Gastrocnemius medialis (tissue), 4 donors: ENCODE data around the gene TDRD3. TPM values are rescaled to one million over a fixed set of nuclear protein-coding genes. Genes with fewer than 3 reads are reported as not detected.

Experiments used
- ATAC-seq, 2 donors: fragments of 150-250 bp; one replicate each; pipeline ENCODE4 v1.9.1; 2016
- DNase-seq, 2 donors: peaks; one replicate each; pipeline ENCODE4 v3.0.0-alpha.2; 2019
- H3K27ac ChIP-seq, 4 donors: fragments of 200-600 bp; sonication (generic); 1 replicate in 1 of 4; 2 replicates in 3 of 4; pipeline ENCODE4 v1.5.1; 2016 to 2018; ENCODE audit warnings: mild to moderate bottlenecking in 2 of 4, moderate library complexity in 1 of 4
- H3K27me3 ChIP-seq, 3 donors: fragments of 200-600 bp; sonication (generic) in 2 of 3; 1 replicate in 1 of 3; 2 replicates in 2 of 3; pipeline versions ENCODE4 v1.5.1 to v1.6.0; 2016 to 2019; ENCODE audit warnings: mild to moderate bottlenecking in 1 of 3, moderate library complexity in 1 of 3
- H3K36me3 ChIP-seq, 2 donors: fragments of 200-600 bp; sonication (generic) in 1 of 2; one replicate each; pipeline ENCODE4 v1.5.1; 2017 to 2018
- H3K4me1 ChIP-seq, 2 donors: fragments of 200-600 bp; sonication (generic) in 1 of 2; one replicate each; pipeline ENCODE4 v1.5.1; 2016 to 2017; ENCODE audit warnings: mild to moderate bottlenecking in 2 of 2
- H3K4me3 ChIP-seq, 4 donors: fragments of 200-600 bp; sonication (generic) in 3 of 4; 1 replicate in 1 of 4; 2 replicates in 3 of 4; pipeline ENCODE4 v1.5.1; 2016 to 2019; ENCODE audit warnings: mild to moderate bottlenecking in 2 of 4
- H3K9me3 ChIP-seq, 3 donors: fragments of 200-600 bp; sonication (generic) in 2 of 3; 1 replicate in 1 of 3; 2 replicates in 2 of 3; pipeline ENCODE4 v1.5.1; 2016 to 2019
- CTCF ChIP-seq, 5 experiments: fragments of 450-650 bp in 3 of 5; fragments of 200-600 bp in 2 of 5; sonication (generic) in 2 of 5; IDR thresholded peaks in 4 of 5; conservative IDR thresholded peaks in 1 of 5; 1 replicate in 4 of 5; 2 replicates in 1 of 5; pipeline ENCODE4 v1.5.1; 2016 to 2019; ENCODE audit warnings: antibody characterized with exemption in 5 of 5, mild to moderate bottlenecking in 3 of 5, moderate library complexity in 3 of 5
- POLR2A ChIP-seq, 2 donors: fragments of 450-650 bp; IDR thresholded peaks; one replicate each; pipeline ENCODE4 v1.6.1; 2017; ENCODE audit warnings: antibody characterized with exemption in 2 of 2, mild to moderate bottlenecking in 2 of 2, moderate library complexity in 2 of 2
- in situ Hi-C, 4 donors: fragments of 200-750 bp; cut with MboI; loops; one replicate each; pipeline versions ENCODE4 v1.15.0 to v1.8.0; 2017; ENCODE audit warnings: low sequenced_read_pairs in 4 of 4
- intact Hi-C: fragments of 100-400 bp; cut with DNase I; formaldehyde crosslinking; loops from one replicate; pipeline ENCODE4 v1.15.1; 2023; ENCODE audit warnings: low total_unique reads
- total RNA-seq, 4 donors: library from RNA; depleted of rRNA; stranded (reverse); fragments of >200 nt; gene quantifications; one replicate each; pipeline versions ENCODE4 v1.1.0 to v1.2.3, GENCODE V29; 2016

The TDRD3 gene
- total RNA-seq, 4 donors from 2014 or later: 13.1 to 37.8 (median 17.7) TPM

GRCh38 chr13:60425332-60425731 lies 28.3 kb downstream of the TDRD3 start:
- intact Hi-C loops (no loop called here), in situ Hi-C loops (loop anchor here in 2 of 4 donors (10.0 to 25.0 kb wide), 3 partner anchors 263 to 1031 kb away; partner anchors contain the start of gene DIAPH3 (in 1 of the 2))
- DNase-seq: no peak
- Histone ChIP-seq H3K9me3 (no peaks in the 10 kb centered on the region), H3K4me3 (no peak overlapping the region), H3K27me3 (no peaks in the 10 kb centered on the region), H3K27ac (no peak overlapping the region), H3K36me3 (no peaks in the 10 kb centered on the region), H3K4me1 (peaks cover 6 to 26% of the 10 kb centered on the region in 2 donors)
- ATAC-seq: no peak
- TF ChIP-seq CTCF (IDR thresholded peaks at IDR 0.05 in 4 of 5, conservative IDR thresholded peaks at IDR 0.05 in 1 of 5) (no peak), POLR2A (IDR thresholded peaks at IDR 0.05) (no peak)

- no peaks in the 10 kb centered on the region for H3K36me3 ChIP-seq
- in situ Hi-C loops: loop anchor here in 2 of 4 donors (10.0 to 25.0 kb wide), 3 partner anchors 264 to 1031 kb away; partner anchors contain the start of gene DIAPH3 (in 1 of the 2)
- H3K9me3 ChIP-seq: no peaks in the 10 kb centered on the region
- no peak overlapping the region for H3K4me3 ChIP-seq
- no peaks in the 10 kb centered on the region for H3K27me3 ChIP-seq
- peaks cover 6 to 26% of the 10 kb centered on the region in 2 donors for H3K4me1 ChIP-seq
- no peak for DNase-seq
- ATAC-seq: no peak
- no peak overlapping the region for H3K27ac ChIP-seq
- intact Hi-C loops: no loop called here
- no peak for TF ChIP-seq POLR2A (IDR thresholded peaks at IDR 0.05)
- TF ChIP-seq CTCF (IDR thresholded peaks at IDR 0.05 in 4 of 5, conservative IDR thresholded peaks at IDR 0.05 in 1 of 5): no peak
Observed at GRCh38 chr13:60426075-60426474, 29.1 kb downstream of the TDRD3 start.

GRCh38 chr13:60427285-60427684 lies 30.3 kb downstream of the TDRD3 start:
- in situ Hi-C loops (loop anchor here in 2 of 4 donors (10.0 to 25.0 kb wide), 3 partner anchors 265 to 1032 kb away; partner anchors contain the start of gene DIAPH3 (in 1 of the 2)), intact Hi-C loops (no loop called here)
- no peak for TF ChIP-seq POLR2A (IDR thresholded peaks at IDR 0.05)
- no peak for TF ChIP-seq CTCF (IDR thresholded peaks at IDR 0.05 in 4 of 5, conservative IDR thresholded peaks at IDR 0.05 in 1 of 5)
- no peak for ATAC-seq
- DNase-seq: no peak
- Histone ChIP-seq H3K4me1 (peaks cover 6 to 18% of the 10 kb centered on the region in 2 donors), H3K9me3 (no peaks in the 10 kb centered on the region), H3K27me3 (no peaks in the 10 kb centered on the region), H3K27ac (no peak overlapping the region), H3K4me3 (no peak overlapping the region), H3K36me3 (no peaks in the 10 kb centered on the region)

- ATAC-seq (peak; percentile 87), DNase-seq (no peak)
- no peak for TF ChIP-seq POLR2A (IDR thresholded peaks at IDR 0.05)
- TF ChIP-seq CTCF (IDR thresholded peaks at IDR 0.05 in 4 of 5, conservative IDR thresholded peaks at IDR 0.05 in 1 of 5): peak; percentile 71 to 98 (median 91)
- intact Hi-C loops: loop anchor here (5.0 kb wide), 2 partner anchors 34 to 1039 kb away; partner anchors contain the start of gene TDRD3
- H3K4me3 ChIP-seq: no peak overlapping the region
- H3K9me3 ChIP-seq: no peaks in the 10 kb centered on the region
- in situ Hi-C loops: loop anchor here in 2 of 4 donors (25.0 kb wide), 2 partner anchors 269 to 744 kb away; partner anchors contain the start of gene DIAPH3 (in 1 of the 2)
- no peaks in the 10 kb centered on the region for H3K27me3 ChIP-seq
- no peaks in the 10 kb centered on the region for H3K36me3 ChIP-seq
- no peak overlapping the region for H3K27ac ChIP-seq
- H3K4me1 ChIP-seq: peaks cover 0 to 4% of the 10 kb centered on the region in 2 donors
Observed at GRCh38 chr13:60431108-60431700, 34.2 kb downstream of the TDRD3 start.
